Activated T-helper 1 cell treated with Interleukin-2 at 50 U/mL for 16 hours (primary cell): Measurements from ENCODE around the gene C18orf32.
"Not testable (repeated sequence)": the region's sequence is repeated elsewhere in the genome, so short reads cannot be mapped to it uniquely, and the experiment has no call there.

Experiments
- DNase-seq: peaks from one replicate; pipeline ENCODE4 v3.0.0-alpha.2; 2020; ENCODE audit warnings: low read depth

Gene C18orf32

DNA sequence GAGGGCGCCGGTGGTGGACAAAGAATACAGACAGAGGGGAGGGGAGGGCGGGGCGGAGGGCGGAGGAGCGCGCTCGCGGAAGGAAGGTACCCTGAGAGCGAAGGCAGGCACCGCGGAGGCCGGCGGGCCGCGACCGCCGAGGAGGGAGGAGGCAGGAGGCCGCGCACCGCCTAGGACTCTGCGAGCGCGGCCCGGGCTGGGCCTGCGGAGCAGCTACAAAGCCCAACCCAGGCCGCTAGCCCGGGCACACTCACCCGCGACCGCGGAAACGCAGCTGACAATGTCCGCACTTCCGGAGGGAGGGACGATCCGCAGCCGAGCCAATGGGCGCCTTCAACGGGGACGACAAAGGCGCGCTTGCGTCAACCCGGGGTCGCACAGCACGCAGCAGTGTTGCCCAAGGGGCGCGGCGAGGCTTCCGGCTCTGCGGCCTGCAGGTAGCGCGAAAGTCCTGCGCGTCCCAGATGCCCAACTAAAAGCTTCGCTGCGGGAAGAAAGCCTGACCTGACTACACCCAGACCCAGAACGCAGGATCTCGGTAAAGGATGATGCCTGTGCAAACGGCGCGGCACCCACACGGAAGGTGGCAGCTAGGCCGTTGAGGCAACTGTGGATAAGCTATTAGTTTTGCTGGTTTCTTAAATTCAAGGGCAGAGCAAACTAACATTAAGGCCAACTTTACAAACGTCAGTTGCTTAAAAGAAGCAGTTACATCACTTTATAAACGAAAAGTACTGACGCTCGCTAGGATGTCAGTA, at the start of gene C18orf32:
TSS of gene C18orf32 (minus strand) at position 282 of the 758 bp plus-strand sequence. CDS start 3,486 bp downstream, outside the sequence.
- peak; percentile 89 for DNase-seq

GRCh38 chr18:49534846-49535601, 48.0 kb upstream of the C18orf32 start:
- no peak for DNase-seq

- no peak for DNase-seq
Measured at GRCh38 chr18:49531678-49532153, 44.7 kb upstream of the C18orf32 start.

DNA sequence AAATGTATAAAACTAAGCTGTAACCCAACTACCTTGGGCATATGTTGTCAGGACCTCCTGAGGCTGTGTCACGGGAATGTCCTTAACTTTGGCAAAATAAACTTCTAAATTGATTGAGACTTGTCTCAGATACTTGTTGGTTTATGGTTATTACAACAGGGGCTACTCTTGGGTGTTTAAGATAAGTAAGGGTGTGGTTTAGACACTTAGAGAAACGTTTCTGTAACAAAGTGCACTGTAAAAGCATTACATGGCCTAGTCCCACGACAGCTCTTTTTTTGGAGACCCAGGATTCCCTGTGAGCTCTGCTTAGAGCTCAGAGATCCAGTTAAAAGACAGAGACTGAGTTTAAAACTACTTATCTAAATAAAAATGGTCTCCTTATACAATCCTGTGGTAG, 42.6 kb upstream of the C18orf32 start:
- no peak for DNase-seq

- DNase-seq, result no peak
Measured at GRCh38 chr18:49527631-49528327, 40.7 kb upstream of the C18orf32 start.

DNA sequence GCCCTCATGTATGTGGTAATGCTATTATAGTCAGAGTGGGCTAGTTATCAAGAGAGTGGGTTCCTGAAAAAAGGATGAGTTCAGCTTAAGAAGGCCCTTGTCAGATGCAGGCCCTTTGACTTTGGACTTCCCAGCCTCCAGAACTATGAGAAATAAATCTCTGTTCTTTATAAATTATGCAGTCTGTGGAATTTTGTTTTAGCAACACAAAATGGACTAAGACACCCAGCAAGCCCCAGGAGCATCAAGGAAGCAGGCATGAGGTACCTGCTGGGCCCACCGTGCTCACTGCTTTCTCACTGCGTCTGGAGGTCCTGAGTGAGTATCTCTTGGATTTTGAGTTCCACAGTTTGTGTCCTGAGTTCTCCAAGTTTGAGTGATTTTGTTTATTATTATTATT, 38.9 kb upstream of the C18orf32 start:
- DNase-seq, result no peak

DNA sequence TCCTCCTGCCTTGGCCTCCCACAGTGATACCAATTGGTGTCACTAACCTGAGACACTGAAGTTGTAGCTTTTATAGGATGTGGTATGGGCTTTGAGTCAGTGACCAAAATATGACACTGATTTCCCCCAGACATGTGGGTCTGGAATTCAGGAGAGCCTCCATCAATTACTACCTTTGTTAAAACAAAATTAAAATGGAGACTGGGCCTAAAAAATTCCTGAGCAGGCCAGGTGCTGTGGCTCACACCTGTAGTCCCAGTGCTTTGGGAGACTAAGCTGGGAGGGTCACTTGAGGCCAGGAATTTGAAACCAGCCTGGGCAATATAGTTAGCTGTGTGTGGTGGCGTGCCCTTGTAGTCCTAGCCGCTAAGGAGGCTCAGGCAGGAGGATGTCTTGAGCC, 37.9 kb upstream of the C18orf32 start:
- DNase-seq, result no peak

- DNase-seq, result no peak
Measured at GRCh38 chr18:49524349-49524748, 37.3 kb upstream of the C18orf32 start.

DNA sequence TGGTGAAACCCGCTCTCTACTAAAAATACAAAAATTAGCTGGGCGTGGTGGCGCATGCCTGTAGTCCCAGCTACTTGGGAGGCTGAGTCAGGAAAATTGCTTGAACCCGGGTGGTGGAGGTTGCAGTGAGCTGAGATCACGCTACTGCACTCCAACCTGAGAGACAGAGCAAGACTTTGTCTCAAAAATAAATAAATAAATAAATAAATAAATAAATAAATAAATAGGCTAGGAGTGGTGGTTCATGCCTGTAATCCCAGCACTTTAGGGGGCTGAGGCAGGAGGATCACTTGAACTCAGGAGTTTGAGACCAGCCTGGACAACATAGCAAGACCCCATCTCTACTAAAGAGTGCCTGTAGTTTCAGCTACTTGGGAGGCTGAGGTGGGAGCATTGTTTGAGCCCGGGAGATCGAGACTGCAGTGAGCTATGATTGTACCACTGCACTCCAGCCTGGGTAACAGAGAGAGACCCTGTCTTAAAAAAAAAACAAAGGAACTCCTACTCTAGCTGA, 36.6 kb upstream of the C18orf32 start:
- DNase-seq, result not testable (repeated sequence)

- no peak for DNase-seq
Measured at GRCh38 chr18:49521216-49521835, 34.3 kb upstream of the C18orf32 start.

GRCh38 chr18:49520661-49521145, 33.7 kb upstream of the C18orf32 start:
- DNase-seq, result no peak

GRCh38 chr18:49519101-49519971, 32.3 kb upstream of the C18orf32 start:
- DNase-seq, result no peak

DNA sequence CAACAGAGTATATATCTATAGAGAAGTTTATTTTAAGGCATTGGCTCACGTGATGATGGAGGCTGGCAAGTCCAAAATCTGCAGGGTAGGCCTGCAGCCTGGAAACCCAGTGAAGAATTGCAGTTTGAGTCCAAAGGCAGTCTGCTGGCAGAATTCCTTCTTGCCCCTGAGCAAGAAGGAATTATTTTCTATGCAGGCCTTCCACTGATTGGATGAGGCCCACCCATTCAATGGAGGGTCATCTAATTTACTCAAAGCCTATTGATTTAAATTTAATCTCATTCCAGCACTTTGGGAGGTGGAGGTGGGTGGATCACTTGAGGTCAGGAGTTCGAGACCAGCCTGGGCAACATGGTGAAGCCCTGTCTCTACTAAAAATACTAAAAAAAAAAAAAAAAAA, 30.4 kb upstream of the C18orf32 start:
- no peak for DNase-seq

- no peak for DNase-seq
Measured at GRCh38 chr18:49515516-49515915, 28.5 kb upstream of the C18orf32 start.

- DNase-seq, result not testable (repeated sequence)
Measured at GRCh38 chr18:49515003-49515402, 28.0 kb upstream of the C18orf32 start.

GRCh38 chr18:49514577-49514976, 27.5 kb upstream of the C18orf32 start:
- DNase-seq, result no peak

DNA sequence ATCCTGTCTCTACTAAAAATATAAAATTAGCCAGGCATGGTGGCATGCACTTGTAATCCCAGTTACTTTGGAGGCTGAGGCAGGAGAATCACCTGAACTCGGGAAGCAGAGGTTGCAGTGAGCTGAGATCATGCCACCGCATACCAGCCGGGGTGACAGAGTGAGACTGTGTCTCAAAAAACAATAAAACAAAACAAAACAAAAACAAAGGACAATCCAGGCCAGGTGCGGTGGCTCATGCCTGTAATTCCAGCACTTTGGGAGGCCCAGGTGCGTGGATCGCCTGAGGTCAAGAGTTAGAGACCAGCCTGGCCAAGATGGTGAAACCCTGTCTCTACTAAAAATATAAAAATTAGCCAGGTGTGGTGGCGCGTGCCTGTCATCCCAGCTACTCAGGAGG, 25.8 kb upstream of the C18orf32 start:
- DNase-seq, result not testable (repeated sequence)

DNA sequence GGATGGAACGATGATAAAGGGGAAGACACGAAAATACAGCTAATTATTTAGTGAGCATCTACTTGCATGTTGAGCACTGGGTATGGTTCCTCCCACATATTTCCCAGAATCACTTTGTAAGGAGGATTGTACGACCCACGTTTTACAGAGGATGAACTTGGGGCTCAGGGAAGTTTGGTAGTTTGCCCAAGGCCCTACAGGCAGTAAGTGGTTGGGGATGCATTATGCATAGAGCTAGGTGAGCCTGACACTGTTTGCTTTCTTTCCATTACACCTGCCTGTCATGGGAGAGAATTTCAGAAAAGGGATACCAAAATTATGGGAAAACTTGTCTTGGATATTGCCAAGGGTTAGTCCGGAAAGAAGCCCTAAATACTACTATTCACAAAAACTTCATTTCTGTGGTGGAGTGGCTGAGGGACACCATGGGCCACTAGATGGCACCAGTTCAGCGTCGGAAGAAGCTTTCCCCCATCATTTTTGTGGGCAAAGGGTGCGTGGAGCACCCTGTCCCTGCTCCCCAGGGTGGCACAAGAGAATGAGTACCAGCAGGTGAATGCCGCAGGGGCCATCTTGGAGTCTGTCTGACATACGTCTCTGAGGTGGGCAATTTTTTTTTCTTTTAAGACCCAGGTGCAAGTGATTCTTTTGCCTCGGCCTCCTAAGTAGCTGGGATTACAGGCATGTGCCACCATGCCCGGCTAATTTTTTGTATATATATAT, 23.5 kb upstream of the C18orf32 start:
- DNase-seq, result no peak

DNA sequence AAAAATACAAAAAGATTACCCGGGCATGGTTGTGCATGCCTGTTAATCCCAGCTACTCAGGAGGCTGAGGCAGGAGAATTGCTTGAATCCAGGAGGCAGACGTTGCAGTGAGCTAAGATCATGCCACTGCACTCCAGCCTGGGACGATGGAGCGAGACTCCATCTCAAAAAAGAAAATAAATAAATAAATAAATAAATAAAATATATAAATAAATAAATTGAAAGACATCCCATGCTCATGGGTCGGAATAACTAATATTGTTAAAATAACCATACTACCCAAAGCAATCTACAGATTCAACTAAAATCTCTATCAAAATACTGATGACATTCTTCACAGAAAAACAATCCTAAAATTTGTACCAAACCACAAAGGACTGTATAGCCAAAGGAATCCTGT, 19.4 kb upstream of the C18orf32 start:
- DNase-seq, result not testable (repeated sequence)

DNA sequence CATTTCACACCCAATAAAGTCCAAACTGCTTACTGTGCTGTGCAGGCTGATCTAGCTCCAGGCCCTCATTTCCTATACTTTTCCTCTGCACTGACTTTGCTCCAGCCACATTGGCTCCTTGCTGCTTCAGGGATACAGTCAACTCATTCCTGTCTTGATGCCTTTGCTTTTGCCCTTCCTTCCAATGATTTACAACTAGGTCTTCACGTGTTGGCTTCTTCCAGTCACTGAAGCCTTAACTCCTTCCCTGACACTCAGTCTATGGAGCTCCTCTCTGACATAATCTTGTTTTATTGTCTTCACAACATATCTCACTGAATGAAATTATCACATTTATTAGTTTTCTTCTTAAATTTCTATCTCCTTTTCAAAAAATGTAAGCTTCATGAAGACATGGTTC, 16.9 kb upstream of the C18orf32 start:
- no peak for DNase-seq
